ENCODE data around the gene DVL1.

DNA sequence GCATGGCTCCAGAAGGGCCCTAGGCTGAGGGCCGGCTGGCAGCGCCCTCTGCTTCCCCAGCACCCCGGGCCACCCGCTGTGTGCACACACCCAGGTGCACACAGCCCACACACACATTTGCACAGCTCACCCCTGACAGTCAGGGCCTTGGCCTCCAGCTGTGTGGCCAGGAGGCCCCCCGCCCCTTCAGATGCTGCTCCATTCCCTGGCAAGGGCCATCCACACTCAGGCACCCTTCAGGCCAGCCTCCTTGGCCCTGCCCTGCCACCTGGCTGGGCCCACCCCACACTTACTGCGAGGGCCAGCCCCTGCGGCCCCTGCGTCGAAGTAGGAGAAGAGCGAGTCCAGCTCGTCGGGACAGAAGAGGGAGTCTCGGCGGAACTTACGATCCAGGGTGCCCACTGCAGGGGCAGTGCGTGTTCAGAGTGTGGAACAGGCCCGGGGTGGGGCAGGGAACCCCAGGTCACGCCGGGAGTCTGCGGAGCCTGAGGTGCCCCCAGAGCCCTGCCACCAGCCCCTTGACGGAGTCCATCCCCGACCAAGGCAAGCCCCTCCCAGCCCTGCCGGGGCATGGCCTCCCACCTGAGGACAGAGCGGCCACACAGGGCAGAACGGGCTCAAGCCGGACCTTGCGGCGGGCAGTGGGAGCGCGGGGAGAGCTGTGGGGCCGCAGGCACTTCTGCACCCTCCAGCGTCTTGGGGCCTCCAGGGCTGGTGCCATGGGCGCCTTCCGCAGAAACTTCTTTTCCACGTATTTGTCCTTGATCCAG is 53.9 kb downstream of the DVL1 start:
- no peak for TF ChIP-seq EZH2phosphoT487 (IDR thresholded peaks at IDR 0.05; ENCODE audit: borderline replicate concordance)
- TF ChIP-seq CTCF (conservative IDR thresholded peaks at IDR 0.05; ENCODE audit: low read length), result no peak
